Lung (tissue), 12 donors: Measurements from ENCODE around the gene SGCG. TPM values are rescaled to one million over a fixed set of nuclear protein-coding genes. Genes with fewer than 3 reads are reported as not detected.

Experiments used
- ATAC-seq: fragments of 200-7000 bp; cut with Tn5 transposase; one replicate; pipeline ENCODE4 v1.9.1; 2020; ENCODE audit warnings: moderate number of reproducible peaks; ENCODE audit not compliant: insufficient read depth, low FRiP score
- DNase-seq, 3 donors: peaks; one replicate each; pipeline ENCODE4 v3.0.0-alpha.2; 2013 to 2017
- H3K27ac ChIP-seq, 2 donors: one replicate each; pipeline ENCODE4 v1.5.1; 2013; ENCODE audit warnings: mild to moderate bottlenecking in 2 of 2, moderate library complexity in 2 of 2, control low read depth in 1 of 2, inconsistent platforms in 1 of 2, low read depth in 1 of 2, low read length in 1 of 2
- H3K27me3 ChIP-seq, 3 donors: one replicate each; pipeline ENCODE4 v1.5.1; 2013; ENCODE audit warnings: low read length in 2 of 3; ENCODE audit not compliant: control insufficient read depth in 3 of 3, insufficient read depth in 3 of 3
- H3K36me3 ChIP-seq, 4 donors: one replicate each; pipeline ENCODE4 v1.5.1; 2013; ENCODE audit warnings: low read length in 4 of 4, mild to moderate bottlenecking in 1 of 4, moderate library complexity in 1 of 4; ENCODE audit not compliant: control insufficient read depth in 4 of 4, insufficient read depth in 4 of 4
- H3K4me1 ChIP-seq, 5 donors: one replicate each; pipeline ENCODE4 v1.5.1; 2013; ENCODE audit warnings: low read length in 5 of 5, mild to moderate bottlenecking in 2 of 5, moderate library complexity in 1 of 5; ENCODE audit not compliant: control insufficient read depth in 5 of 5, insufficient read depth in 5 of 5
- H3K4me3 ChIP-seq: one replicate; pipeline ENCODE4 v1.5.1; 2013; ENCODE audit warnings: mild to moderate bottlenecking, control low read depth, moderate library complexity
- H3K9ac ChIP-seq, 2 donors: one replicate each; pipeline ENCODE4 v1.5.1; 2013; ENCODE audit warnings: low read length in 2 of 2, control low read depth in 1 of 2; ENCODE audit not compliant: insufficient read depth in 1 of 2
- H3K9me3 ChIP-seq, 4 donors: one replicate each; pipeline ENCODE4 v1.5.1; 2013; ENCODE audit warnings: low read length in 3 of 4, mild to moderate bottlenecking in 1 of 4, moderate library complexity in 1 of 4; ENCODE audit not compliant: control insufficient read depth in 4 of 4, insufficient read depth in 3 of 4
- WGBS, 2 donors: extraction: QIAGEN DNeasy Blood & Tissue Kit; methylation state at CpG; one replicate each; pipeline ENCODE4 v1.1.7; 2013; 5-methylcytosine and 5-hydroxymethylcytosine counted together
- polyA plus RNA-seq, 2 donors: library from polyadenylated mRNA; stranded (reverse); fragments of 200-250 nt; gene quantifications; one replicate each; pipeline ENCODE4 v1.2.1, GENCODE V29; 2013
- total RNA-seq, 2 donors: library from RNA; depleted of rRNA in 1 of 2; stranded (reverse); fragments of >200 nt in 1 of 2; gene quantifications; one replicate each; pipeline ENCODE4 v1.2.1, GENCODE V29; 2014 to 2021
- TF ChIP-seq, protein P1 (sequence below): IDR thresholded peaks from 2 replicates; pipeline ENCODE4 v1.5.1; 2012; ENCODE audit warnings: mild to moderate bottlenecking; ENCODE audit errors: control extremely low read depth, extremely low read depth
- donor health status: control.
- donor health status: control.
- donor health status: Bipolar disorder and iron deficiency.
- donor health status: healthy.
- donor health status: DM: yes; HTN: yes; CAD: no.

The SGCG gene
- total and polyA plus RNA-seq, 4 donors = 0.41 to 5.5 (median 1.8) TPM

DNA sequence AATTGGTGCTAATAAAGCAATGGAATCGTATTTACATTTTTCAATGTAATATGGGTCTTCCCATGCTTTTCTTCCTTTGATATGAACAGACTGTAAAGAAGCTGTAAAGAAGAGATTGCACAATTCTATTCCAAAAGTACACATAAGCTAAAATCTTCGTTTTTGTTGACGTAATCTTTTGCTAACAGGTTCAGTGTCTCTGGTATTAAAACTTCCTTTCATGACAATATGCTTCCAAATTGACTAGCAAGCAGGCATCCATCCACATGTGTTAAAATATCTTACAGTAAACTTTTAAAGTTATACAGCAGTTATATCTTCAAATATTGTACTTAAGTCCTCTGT is 19.3 kb upstream of the SGCG start:
- Histone ChIP-seq H3K36me3 (no peaks in the 10 kb centered on the region), H3K27ac (no peak overlapping the region), H3K9ac (peak overlapping the region in 1 of 2 donors; percentile 86), H3K4me3 (no peak overlapping the region), H3K9me3 (peaks cover 0 to 5% (median 0%) of the 10 kb centered on the region in 4 donors), H3K4me1 (peaks cover 0 to 9% (median 0%) of the 10 kb centered on the region in 5 donors), H3K27me3 (peaks cover 0 to 13% (median 6%) of the 10 kb centered on the region in 3 donors)
- WGBS, 2 donors = 49 to 55% methylated on average over 3 of the region's 3 CpGs
- TF ChIP-seq, protein P1, sequence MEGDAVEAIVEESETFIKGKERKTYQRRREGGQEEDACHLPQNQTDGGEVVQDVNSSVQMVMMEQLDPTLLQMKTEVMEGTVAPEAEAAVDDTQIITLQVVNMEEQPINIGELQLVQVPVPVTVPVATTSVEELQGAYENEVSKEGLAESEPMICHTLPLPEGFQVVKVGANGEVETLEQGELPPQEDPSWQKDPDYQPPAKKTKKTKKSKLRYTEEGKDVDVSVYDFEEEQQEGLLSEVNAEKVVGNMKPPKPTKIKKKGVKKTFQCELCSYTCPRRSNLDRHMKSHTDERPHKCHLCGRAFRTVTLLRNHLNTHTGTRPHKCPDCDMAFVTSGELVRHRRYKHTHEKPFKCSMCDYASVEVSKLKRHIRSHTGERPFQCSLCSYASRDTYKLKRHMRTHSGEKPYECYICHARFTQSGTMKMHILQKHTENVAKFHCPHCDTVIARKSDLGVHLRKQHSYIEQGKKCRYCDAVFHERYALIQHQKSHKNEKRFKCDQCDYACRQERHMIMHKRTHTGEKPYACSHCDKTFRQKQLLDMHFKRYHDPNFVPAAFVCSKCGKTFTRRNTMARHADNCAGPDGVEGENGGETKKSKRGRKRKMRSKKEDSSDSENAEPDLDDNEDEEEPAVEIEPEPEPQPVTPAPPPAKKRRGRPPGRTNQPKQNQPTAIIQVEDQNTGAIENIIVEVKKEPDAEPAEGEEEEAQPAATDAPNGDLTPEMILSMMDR = no peak
- DNase-seq (peak in 1 of 3 donors; percentile 42), ATAC-seq (no peak)

DNA sequence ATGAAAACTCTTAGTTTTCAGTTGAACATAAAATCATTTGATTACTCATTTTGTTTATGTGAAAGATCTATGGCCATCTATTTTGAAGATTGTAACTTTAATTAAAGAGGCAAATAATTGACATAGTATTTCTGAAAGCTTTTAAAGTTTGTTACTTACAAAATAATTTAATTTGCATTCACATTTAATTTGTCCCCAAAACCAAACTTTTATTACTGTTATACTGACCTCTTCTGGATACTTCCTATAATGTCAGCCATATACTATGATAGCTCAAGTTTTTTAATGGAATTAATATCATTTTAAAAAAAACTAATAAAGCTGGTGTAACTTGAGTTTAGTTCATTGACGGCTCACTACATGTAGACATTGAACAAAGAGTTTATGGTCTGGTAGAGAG is 4.9 kb upstream of the SGCG start:
- Histone ChIP-seq H3K9ac (no peak overlapping the region), H3K27me3 (peaks cover 0 to 3% (median 0%) of the 10 kb centered on the region in 3 donors), H3K36me3 (no peaks in the 10 kb centered on the region), H3K4me1 (peaks cover 0 to 11% (median 0%) of the 10 kb centered on the region in 5 donors), H3K27ac (no peak overlapping the region), H3K4me3 (no peak overlapping the region), H3K9me3 (no peaks in the 10 kb centered on the region)
- TF ChIP-seq, protein P1 = no peak
- ATAC-seq (no peak), DNase-seq (peak in 2 of 3 donors; percentile 38 to 42)
- WGBS, 2 donors = 0% methylated on average over 1 of the region's 1 CpG

DNA sequence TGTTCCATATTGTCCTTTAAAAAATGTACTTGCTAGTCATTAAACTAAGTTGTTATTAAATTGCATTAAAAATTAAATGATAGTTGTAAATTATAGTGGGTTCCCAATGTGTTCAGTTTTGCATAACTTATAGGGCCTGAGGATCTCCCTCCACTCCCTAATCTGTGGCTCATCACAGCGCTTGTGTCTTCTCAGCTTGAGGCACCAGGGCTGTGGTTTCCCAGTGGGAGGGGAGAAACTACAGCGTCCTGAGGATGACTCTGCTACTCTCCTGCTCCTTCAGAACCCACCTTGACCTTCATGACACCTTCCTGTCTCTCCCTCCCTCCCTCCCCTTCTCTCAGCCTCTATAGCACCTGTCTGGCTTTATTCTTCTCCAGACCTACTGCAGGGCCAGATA is 1.4 kb downstream of the SGCG start:
- DNase-seq = no peak
- Histone ChIP-seq H3K4me3 (no peak overlapping the region), H3K9ac (no peak overlapping the region), H3K4me1 (peaks cover 0 to 11% (median 0%) of the 10 kb centered on the region in 5 donors), H3K27ac (peak overlapping the region in 1 of 2 donors; percentile 74), H3K27me3 (peaks cover 0 to 3% (median 0%) of the 10 kb centered on the region in 3 donors), H3K36me3 (no peaks in the 10 kb centered on the region), H3K9me3 (no peaks in the 10 kb centered on the region)
- 68 to 73% methylated on average over 2 of the region's 2 CpGs for WGBS, 2 donors
- no peak for ATAC-seq
- TF ChIP-seq, protein P1 = no peak

DNA sequence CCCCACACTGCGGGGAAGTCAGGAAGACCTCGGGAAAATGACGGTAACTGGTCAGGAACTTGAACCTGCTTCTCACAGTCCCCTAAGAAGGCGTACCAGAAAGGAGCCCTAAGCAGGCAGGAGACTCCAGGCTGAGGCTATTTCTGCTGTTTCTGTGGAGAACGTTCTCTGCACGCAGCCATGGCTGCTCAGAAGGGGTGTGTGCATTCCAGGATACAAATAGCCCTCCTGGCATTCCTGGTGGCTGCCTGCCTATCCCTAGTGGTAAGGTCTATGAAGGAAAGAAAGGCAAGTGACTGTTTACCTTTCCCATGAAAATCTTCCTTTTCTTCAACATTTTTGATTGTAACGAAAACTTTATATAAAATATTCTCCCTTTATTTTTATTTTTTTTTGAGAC is 2.5 kb downstream of the SGCG start:
- Histone ChIP-seq H3K9ac (no peak overlapping the region), H3K4me3 (no peak overlapping the region), H3K4me1 (peaks cover 0 to 11% (median 0%) of the 10 kb centered on the region in 5 donors), H3K27ac (peak overlapping the region in 1 of 2 donors; percentile 74), H3K36me3 (no peaks in the 10 kb centered on the region), H3K27me3 (no peaks in the 10 kb centered on the region), H3K9me3 (no peaks in the 10 kb centered on the region)
- no peak for DNase-seq
- 73 to 91% methylated on average over 7 of the region's 7 CpGs for WGBS, 2 donors
- no peak for ATAC-seq
- TF ChIP-seq, protein P1 = no peak
